Hippocampal formation (tissue), 2 donors: ENCODE data around the gene USP46.

Experiments used
- DNase-seq, 2 donors: peaks; one replicate each; lab custom pipeline; 2025; lab: John Stamatoyannopoulos, UW

USP46 gene

DNA sequence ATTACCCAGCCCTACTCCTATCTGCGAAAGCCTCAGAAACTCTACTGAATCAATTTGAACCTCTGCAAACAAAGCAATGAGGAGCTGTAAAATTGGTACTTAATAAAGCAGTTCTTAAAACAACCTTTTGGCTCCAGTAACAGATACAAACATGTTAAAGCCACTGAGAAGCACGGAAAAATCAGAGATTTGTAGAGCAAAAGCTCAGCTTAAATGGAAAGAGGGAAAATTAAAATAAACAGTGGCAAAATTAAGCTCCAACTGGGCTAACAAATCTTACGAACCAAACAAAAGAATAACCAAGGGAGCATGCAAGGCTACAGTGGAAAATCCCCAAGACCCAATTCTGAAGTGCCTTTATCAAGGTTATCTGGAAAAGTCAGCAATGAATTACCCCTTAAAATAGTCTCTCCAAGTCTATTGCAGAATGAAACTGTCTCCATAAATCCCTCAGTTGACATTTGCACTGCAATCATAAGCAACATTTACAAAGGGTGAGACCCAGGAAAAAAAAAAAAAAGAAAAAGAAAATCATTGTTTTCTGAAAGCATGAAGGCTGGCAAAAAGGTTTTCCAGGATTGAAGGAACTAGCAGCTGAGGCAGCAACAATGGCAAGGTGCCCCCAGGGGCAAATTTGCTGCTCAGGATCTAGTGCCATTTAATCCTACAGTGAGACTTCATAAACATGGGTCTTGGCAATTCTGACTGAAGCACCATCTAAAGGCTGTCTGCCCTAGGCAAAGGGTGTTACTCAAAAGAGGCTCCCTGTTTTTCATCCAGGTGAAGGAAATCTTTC, 40.1 kb downstream of the USP46 start:
- no peak for DNase-seq

DNA sequence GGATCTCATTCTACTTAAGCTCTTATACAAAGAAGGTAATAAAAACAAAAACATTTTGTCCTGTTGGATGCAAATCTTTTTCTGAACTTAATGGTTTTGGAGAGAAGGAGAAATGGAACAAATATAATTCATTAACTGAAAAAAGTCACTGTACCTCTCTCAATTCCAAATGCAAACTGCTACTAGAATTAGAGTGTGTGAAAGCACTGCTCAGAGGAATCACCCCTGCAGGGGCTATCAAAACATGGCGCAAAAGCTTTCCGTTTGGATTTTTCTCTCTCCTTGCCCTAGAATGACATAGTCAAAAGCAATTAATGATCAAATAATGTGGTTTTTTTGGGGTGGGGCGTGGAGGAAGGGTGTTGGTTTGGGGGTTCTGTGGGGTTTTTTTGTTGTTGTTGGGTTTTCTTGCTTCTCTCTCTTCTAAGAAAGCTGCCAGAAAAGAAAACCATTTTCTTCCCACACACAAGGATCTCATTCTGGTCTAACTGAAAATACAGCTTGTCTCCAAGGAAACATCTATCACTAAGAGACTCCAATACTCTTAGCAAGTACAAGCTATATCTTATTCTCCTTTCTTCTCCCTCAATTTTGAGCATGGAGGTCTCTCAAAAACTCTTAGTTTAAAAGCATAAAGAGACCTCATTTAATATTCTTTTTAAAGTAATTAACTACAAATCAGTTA, 41.6 kb downstream of the USP46 start:
- peak in 1 of 2 donors; percentile 25 for DNase-seq

- no peak for DNase-seq
Measured at GRCh38 chr4:52614241-52614640, 44.9 kb downstream of the USP46 start.

GRCh38 chr4:52612341-52612740, 46.8 kb downstream of the USP46 start:
- DNase-seq: no peak

GRCh38 chr4:52611030-52611555, 48.0 kb downstream of the USP46 start:
- DNase-seq: no peak

DNA sequence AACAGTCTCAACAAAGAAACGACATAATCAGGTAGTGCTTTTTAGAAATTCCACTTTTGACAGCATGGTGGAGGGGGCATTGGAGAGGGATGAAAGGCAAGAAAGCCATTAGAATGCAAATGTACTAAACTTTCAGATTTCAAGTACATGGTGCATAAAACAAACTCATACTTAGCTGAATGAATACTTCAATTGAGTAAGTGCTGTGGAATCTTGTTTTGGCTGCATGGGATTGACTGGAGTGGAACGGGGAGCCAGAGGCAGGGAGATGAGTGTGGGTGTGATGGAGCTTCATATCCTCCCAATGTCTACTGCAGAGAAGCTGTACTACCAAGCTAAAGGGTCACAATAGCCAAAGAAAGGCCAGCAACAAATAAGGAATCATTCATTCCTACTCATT, 52.4 kb downstream of the USP46 start:
- no peak for DNase-seq

GRCh38 chr4:52606040-52606439, 53.1 kb downstream of the USP46 start:
- DNase-seq: no peak

- DNase-seq: no peak
Measured at GRCh38 chr4:52604215-52604614, 54.9 kb downstream of the USP46 start.

- DNase-seq: no peak
Measured at GRCh38 chr4:52600275-52600674, 58.8 kb downstream of the USP46 start.

DNA sequence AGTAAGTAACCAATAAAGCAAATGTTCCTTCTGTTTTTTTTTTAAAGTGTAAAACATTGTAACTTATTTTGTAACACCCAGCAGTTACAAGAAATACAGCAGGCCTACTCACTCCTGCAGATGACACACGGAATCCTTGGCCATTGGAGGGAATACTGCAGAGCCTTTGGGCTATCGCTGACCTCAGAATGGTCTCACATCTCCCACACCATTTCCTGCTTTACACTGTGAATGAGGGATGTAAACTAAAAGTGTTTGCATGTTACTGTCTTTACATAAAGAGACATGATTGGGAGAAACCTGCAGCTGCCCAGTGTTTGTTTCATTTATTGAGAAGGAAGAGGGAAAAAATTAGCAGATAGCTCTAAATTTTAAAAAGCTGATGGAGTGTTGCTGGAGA, 64.1 kb downstream of the USP46 start:
- DNase-seq: no peak

GRCh38 chr4:52592287-52592686, 66.8 kb downstream of the USP46 start:
- no peak for DNase-seq

- DNase-seq: no peak
Measured at GRCh38 chr4:52588771-52589591, 70.1 kb downstream of the USP46 start.

- peak in 1 of 2 donors; percentile 7 for DNase-seq
Measured at GRCh38 chr4:52588097-52588496, 71.0 kb downstream of the USP46 start.

- DNase-seq: no peak
Measured at GRCh38 chr4:52586069-52586468, 73.0 kb downstream of the USP46 start.

GRCh38 chr4:52585379-52585778, 73.7 kb downstream of the USP46 start:
- no peak for DNase-seq

DNA sequence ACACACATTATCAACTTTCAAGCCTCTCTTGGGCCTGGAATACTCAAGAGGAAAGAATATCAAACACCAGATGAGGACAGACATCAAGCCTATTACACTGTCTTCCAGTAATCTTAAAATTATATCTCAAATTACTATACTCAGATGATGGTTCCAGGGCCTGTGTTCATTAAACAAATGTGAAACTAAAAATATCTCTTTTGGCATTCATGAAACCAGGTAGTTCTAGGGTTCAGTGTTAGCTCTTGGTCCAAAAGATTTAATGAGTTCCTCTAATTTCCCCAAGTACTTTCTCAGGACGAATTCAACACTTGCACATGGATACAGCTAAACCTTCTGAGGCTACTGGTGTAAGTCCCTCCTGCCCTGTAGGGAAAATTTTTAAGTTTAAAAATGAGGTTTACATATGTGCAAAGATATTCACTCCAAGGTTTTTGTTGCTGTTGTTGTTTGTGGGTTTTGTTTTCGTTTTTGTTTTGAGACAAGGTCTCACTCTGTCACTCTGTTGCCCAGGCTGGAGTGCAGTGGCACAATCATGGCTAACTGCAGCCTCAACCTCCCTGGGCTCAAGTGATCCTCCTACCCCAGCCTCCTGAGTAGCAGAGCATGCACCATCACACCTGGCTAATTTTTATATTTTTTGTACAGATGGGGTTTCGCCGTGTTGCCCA, 79.4 kb downstream of the USP46 start:
- DNase-seq: no peak

GRCh38 chr4:52578951-52579350, 80.2 kb downstream of the USP46 start:
- no peak for DNase-seq

- DNase-seq: no peak
Measured at GRCh38 chr4:52577624-52577962, 81.5 kb downstream of the USP46 start.

DNA sequence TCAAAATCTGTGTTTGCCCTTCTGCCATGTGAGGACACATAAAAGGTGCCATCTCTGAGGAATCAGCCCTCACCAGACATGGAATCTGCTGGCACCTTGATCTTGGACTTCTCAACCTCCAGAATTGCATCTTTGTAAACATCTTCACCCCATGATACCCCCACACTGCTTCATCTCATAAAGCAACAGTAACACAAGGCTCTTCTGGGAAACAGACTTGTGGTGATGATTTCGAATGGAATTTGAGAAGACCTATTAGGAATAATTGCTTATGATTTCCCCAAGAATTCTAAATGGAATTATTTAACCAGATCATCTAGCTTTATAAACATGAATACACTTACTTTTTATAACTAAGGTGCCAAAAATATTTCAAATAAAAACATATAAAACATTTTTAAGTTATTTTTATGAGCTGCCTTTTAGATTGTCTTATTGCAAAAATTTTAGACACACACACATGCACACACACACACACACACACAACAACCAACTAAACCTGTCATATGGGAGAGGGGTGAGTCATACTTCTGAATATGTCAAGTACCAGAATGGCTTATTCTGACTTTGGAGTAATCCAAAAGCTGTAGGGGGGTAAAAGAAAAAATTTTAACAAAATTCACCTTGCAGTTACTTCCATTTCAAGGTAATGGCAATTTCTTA, 82.0 kb downstream of the USP46 start:
- no peak for DNase-seq

DNA sequence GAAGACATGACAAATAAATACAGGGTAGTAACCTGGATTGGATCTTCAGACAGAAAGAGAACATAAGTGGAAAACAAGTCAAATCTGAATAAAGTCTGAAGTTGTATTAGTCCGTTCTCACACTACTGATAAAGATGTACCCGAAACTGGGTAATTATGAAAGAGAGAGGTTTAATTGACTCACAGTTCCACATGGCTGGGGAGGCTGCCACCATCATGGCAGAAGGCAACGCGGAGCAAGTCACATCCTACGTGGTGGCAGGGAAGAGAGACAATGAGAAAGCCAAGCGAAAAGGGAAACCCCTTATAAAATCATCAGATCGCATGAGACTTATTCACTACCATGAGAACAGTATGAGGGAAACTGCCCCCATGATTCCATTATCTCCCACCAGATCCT, 82.8 kb downstream of the USP46 start:
- no peak for DNase-seq

DNA sequence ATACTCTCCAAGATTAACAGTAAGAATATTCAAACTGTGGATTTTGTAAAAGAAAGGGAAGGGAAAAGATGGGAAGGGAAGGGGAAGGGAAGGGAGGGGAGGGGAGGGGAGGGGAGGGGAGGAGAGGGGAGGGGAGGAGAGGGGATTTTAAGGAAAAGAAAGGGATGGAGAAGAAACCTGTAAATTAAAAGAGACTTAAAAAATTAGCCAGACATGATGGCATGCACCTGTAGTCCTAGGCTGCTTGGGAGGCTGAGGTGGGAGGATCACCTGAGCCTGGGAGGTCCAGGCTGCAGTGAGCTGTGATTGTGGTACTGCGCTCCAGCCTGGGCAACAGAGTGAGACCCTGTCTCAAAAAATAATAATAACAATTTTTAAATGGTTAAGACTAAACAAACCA, 83.7 kb downstream of the USP46 start:
- no peak for DNase-seq
